DOHH2 (cell line): ENCODE data around the gene CDK5R1.
A peak's percentile ranks its signal among the peaks of the same experiment; 100 is the strongest.

Source experiments
- H3F3A ChIP-seq: fragments of 200-600 bp; sonication (generic), shearing (Covaris generic); 2 replicates; pipeline ENCODE4 v1.6.0; 2016; ENCODE audit warnings: antibody characterized with exemption, mild to moderate bottlenecking; ENCODE audit not compliant: control insufficient read depth, insufficient read depth
- H3K27ac ChIP-seq: fragments of 200-600 bp; sonication (generic); 2 replicates; pipeline ENCODE4 v1.5.1; 2014; ENCODE audit warnings: low read depth, mild to moderate bottlenecking, low read length, moderate library complexity
- H3K27me3 ChIP-seq: fragments of 200-600 bp; sonication (generic); 2 replicates; pipeline ENCODE4 v1.6.1; 2014; ENCODE audit warnings: mild to moderate bottlenecking, low read length, mixed read lengths; ENCODE audit not compliant: control insufficient read depth
- H3K36me3 ChIP-seq: fragments of 200-600 bp; sonication (generic); 2 replicates; pipeline ENCODE4 v1.6.1; 2014; ENCODE audit warnings: mild to moderate bottlenecking, low read length, moderate library complexity, mixed read lengths; ENCODE audit not compliant: control insufficient read depth
- H3K4me1 ChIP-seq: fragments of 200-600 bp; sonication (generic); 2 replicates; pipeline ENCODE4 v1.6.1; 2014; ENCODE audit warnings: mild to moderate bottlenecking, low read length, mixed read lengths; ENCODE audit not compliant: control insufficient read depth
- H3K4me2 ChIP-seq: fragments of 200-600 bp; sonication (generic); 2 replicates; pipeline ENCODE4 v1.6.0; 2014; ENCODE audit warnings: mild to moderate bottlenecking, low read length, moderate library complexity
- H3K4me3 ChIP-seq: fragments of 200-600 bp; sonication (generic); 2 replicates; pipeline ENCODE4 v1.5.1; 2014; ENCODE audit warnings: mild to moderate bottlenecking, low read length, mixed read lengths
- H3K79me2 ChIP-seq: fragments of 200-600 bp; sonication (generic); 2 replicates; pipeline ENCODE4 v1.6.1; 2014; ENCODE audit warnings: mild to moderate bottlenecking, low read length, mixed read lengths; ENCODE audit not compliant: control insufficient read depth
- H3K9me2 ChIP-seq: fragments of 200-600 bp; sonication (generic); replicated peaks from 2 replicates; pipeline ENCODE4 v1.6.1; 2014; ENCODE audit warnings: mild to moderate bottlenecking, low read length, mixed read lengths; ENCODE audit not compliant: control insufficient read depth
- H3K9me3 ChIP-seq: fragments of 200-600 bp; sonication (generic); 2 replicates; pipeline ENCODE4 v1.6.1; 2014; ENCODE audit warnings: antibody characterized with exemption, low read length, mixed read lengths; ENCODE audit not compliant: control insufficient read depth, insufficient read depth
- H4K20me1 ChIP-seq: fragments of 200-600 bp; sonication (generic); 2 replicates; pipeline ENCODE4 v1.6.0; 2014; ENCODE audit warnings: low read depth, mild to moderate bottlenecking, antibody characterized with exemption, low read length, moderate library complexity; ENCODE audit not compliant: control insufficient read depth, insufficient read depth
- EZH2phosphoT487 ChIP-seq: fragments of 200-600 bp; sonication (generic); IDR thresholded peaks from 2 replicates; pipeline ENCODE4 v1.6.1; 2017; ENCODE audit warnings: borderline replicate concordance, mild to moderate bottlenecking, antibody characterized with exemption, low read length, moderate library complexity, mixed read lengths
- TF ChIP-seq, protein P1 (sequence below): fragments of 200-600 bp; sonication (generic); IDR thresholded peaks from one replicate; pipeline ENCODE4 v1.5.1; 2014; ENCODE audit warnings: antibody characterized with exemption, mild to moderate bottlenecking, low read depth, low read length; ENCODE audit not compliant: poor library complexity, severe bottlenecking

Gene CDK5R1

GRCh38 chr17:32502013-32502412, 15.2 kb downstream of the CDK5R1 start:
- Histone ChIP-seq H3K9me3 (no peaks in the 10 kb centered on the region), H3K36me3 (no peaks in the 10 kb centered on the region), H3K27me3 (peaks cover 11% of the 10 kb centered on the region; the same call in 1 of the 2 replicates), H3K4me1 (peaks cover 17% of the 10 kb centered on the region), H4K20me1 (no peaks in the 10 kb centered on the region), H3K79me2 (no peaks in the 10 kb centered on the region), H3K4me2 (no peak overlapping the region), H3F3A (no peaks in the 10 kb centered on the region), H3K9me2 (no peaks in the 10 kb centered on the region), H3K27ac (no peak overlapping the region), H3K4me3 (no peak overlapping the region)
- TF ChIP-seq, protein P1, sequence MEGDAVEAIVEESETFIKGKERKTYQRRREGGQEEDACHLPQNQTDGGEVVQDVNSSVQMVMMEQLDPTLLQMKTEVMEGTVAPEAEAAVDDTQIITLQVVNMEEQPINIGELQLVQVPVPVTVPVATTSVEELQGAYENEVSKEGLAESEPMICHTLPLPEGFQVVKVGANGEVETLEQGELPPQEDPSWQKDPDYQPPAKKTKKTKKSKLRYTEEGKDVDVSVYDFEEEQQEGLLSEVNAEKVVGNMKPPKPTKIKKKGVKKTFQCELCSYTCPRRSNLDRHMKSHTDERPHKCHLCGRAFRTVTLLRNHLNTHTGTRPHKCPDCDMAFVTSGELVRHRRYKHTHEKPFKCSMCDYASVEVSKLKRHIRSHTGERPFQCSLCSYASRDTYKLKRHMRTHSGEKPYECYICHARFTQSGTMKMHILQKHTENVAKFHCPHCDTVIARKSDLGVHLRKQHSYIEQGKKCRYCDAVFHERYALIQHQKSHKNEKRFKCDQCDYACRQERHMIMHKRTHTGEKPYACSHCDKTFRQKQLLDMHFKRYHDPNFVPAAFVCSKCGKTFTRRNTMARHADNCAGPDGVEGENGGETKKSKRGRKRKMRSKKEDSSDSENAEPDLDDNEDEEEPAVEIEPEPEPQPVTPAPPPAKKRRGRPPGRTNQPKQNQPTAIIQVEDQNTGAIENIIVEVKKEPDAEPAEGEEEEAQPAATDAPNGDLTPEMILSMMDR, result no peak

DNA sequence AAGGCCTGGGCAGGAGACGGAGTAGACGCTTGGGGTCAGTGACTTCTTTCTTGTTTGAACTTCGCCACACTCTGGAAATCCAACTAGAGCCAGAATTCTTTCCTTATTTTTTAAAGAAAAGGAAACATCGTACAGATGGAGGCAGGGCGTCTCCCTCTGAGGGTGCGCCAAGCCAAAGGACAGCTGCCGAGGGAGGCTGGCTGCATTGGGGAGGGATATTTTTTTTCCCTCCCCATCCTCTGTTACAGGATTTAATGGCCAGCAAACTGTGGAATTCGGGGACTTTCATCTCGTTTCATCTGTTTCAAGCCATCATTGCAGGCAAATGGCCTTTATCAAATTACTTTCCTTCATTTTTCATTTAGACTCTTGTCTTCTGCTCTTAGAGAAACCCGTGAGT, 15.9 kb downstream of the CDK5R1 start:
- H3K27ac ChIP-seq, result no peak overlapping the region
- TF ChIP-seq, protein P1, result no peak
- no peak for TF ChIP-seq EZH2phosphoT487

DNA sequence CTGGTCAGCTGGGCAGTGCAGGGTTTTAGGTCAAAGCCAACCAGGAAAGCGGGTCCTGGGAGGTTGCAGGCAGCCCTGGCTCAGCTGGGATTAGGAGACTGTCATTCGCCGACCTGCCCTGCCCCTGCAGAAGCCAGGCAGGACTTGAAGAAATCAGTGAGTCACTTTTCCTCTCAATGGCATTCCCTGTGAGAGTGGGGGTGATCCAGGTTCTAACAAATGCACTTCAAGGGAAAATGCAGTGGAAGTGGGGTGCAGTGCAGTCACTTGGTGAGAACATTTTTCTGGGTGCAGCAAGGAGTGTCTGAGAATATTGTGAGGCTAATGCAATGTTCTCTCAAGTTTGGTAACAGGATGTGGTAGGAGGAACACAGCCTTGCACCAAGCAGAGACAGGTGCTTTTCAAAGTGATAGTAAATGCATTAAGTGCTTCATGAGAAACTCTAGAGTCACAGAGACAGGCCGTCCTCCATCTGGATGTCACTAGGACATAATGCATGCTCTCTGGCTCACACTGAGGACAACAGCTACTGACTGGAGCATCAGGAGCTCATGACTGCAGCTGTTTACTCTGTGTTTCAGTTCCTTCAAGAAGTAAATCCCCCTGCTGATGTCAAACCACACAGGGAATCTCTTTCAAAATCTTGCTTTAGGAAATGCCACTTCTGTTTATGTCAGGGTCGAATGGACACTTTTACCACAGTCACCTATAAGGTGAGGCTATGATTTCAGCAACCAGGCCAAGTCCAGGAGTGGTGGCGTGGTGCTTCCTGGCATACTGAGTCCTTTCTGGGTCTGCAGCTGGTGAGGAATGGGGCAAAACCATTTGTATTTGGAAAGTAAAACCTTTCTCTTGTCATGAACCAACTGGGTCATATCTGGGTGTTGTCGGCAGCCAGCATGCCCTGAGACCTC, 16.7 kb downstream of the CDK5R1 start:
- Histone ChIP-seq H3F3A (no peaks in the 10 kb centered on the region), H3K36me3 (no peaks in the 10 kb centered on the region), H4K20me1 (no peaks in the 10 kb centered on the region), H3K4me2 (peak overlapping the region; percentile 13), H3K4me3 (no peak overlapping the region), H3K9me3 (no peaks in the 10 kb centered on the region), H3K9me2 (no peaks in the 10 kb centered on the region), H3K27me3 (peaks cover 11% of the 10 kb centered on the region; the same call in 1 of the 2 replicates), H3K4me1 (peaks cover 17% of the 10 kb centered on the region), H3K27ac (peak overlapping the region; percentile 43), H3K79me2 (no peaks in the 10 kb centered on the region)
- no peak for TF ChIP-seq EZH2phosphoT487

More for the DNA sequence above, 15.9 kb downstream of the CDK5R1 start:
- Histone ChIP-seq H4K20me1 (no peaks in the 10 kb centered on the region), H3F3A (no peaks in the 10 kb centered on the region), H3K9me2 (no peaks in the 10 kb centered on the region), H3K79me2 (no peaks in the 10 kb centered on the region), H3K4me1 (peaks cover 17% of the 10 kb centered on the region), H3K27me3 (peaks cover 11% of the 10 kb centered on the region; the same call in 1 of the 2 replicates), H3K9me3 (no peaks in the 10 kb centered on the region), H3K36me3 (no peaks in the 10 kb centered on the region), H3K4me3 (no peak overlapping the region), H3K4me2 (peak overlapping the region; percentile 13; the same call in 1 of the 2 replicates)
